B cell (primary cell): ENCODE measurements around the gene CGB8. TPM values are rescaled to one million over a fixed set of nuclear protein-coding genes. Genes with fewer than 3 reads are reported as not detected.

Experiments used
- ATAC-seq: fragments of 200-7000 bp; cut with Tn5 transposase; one replicate; pipeline ENCODE4 v1.10.0; 2021; ENCODE audit warnings: low read depth, mild to moderate bottlenecking, moderate number of reproducible peaks, moderate library complexity
- CTCF ChIA-PET: fragments of 350-600 bp; sonication (Branson Sonifier 250); formaldehyde crosslinking; loops from one replicate; lab custom pipeline; 2021; ENCODE audit warnings: antibody characterized with exemption, inconsistent platforms; lab: Charles Lee
- POLR2A ChIA-PET: fragments of 350-600 bp; sonication (Branson Sonifier 250); formaldehyde crosslinking; loops from one replicate; lab custom pipeline; 2021; ENCODE audit warnings: antibody characterized with exemption; lab: Charles Lee
- DNase-seq: peaks from one replicate; pipeline ENCODE4 v3.0.0; 2013
- H2AFZ ChIP-seq: 2 replicates; pipeline ENCODE4 v1.6.1; 2012; ENCODE audit warnings: mild to moderate bottlenecking, low read depth, low read length; ENCODE audit not compliant: insufficient read depth, poor library complexity, severe bottlenecking
- H3K27ac ChIP-seq, 2 donors: 1 replicate in 1 of 2; 2 replicates in 1 of 2; pipeline ENCODE4 v1.5.1; 2012 to 2013; ENCODE audit warnings: low read length in 2 of 2, mild to moderate bottlenecking in 2 of 2, moderate library complexity in 1 of 2
- H3K27me3 ChIP-seq, 4 experiments: fragments of 200-600 bp in 1 of 4; sonication (generic) in 1 of 4; replicated peaks in 1 of 4; 1 replicate in 2 of 4; 2 replicates in 2 of 4; pipeline versions ENCODE4 v1.6.1 to v1.7.0; 2013 to 2016; ENCODE audit warnings: low read length in 3 of 4, mild to moderate bottlenecking in 2 of 4, mixed read lengths in 1 of 4, moderate library complexity in 1 of 4; ENCODE audit not compliant: insufficient read depth in 4 of 4, control insufficient read depth in 3 of 4; ENCODE audit errors: control extremely low read depth in 1 of 4
- H3K36me3 ChIP-seq, 2 experiments: replicated peaks in 1 of 2; 1 replicate in 1 of 2; 2 replicates in 1 of 2; pipeline versions ENCODE4 v1.6.1 to v1.7.1; 2013; ENCODE audit warnings: low read length in 1 of 2; ENCODE audit not compliant: insufficient read depth in 2 of 2, control insufficient read depth in 1 of 2; ENCODE audit errors: control extremely low read depth in 1 of 2, extremely low read depth in 1 of 2
- H3K4me1 ChIP-seq, 2 donors: fragments of 200-600 bp in 1 of 2; sonication (generic) in 1 of 2; 1 replicate in 1 of 2; 2 replicates in 1 of 2; pipeline versions ENCODE4 v1.5.1 to v1.6.1; 2013 to 2017; ENCODE audit warnings: low read length in 2 of 2; ENCODE audit not compliant: control insufficient read depth in 2 of 2, insufficient read depth in 2 of 2
- H3K4me2 ChIP-seq: replicated peaks from 2 replicates; pipeline ENCODE3; 2012; ENCODE audit warnings: mild to moderate bottlenecking, low read depth, low read length; ENCODE audit not compliant: poor library complexity, severe bottlenecking
- H3K4me3 ChIP-seq, 5 experiments: fragments of 200-600 bp in 1 of 5; sonication (generic) in 1 of 5; 1 replicate in 3 of 5; 2 replicates in 2 of 5; pipeline versions ENCODE4 v1.5.1 to v1.7.0; 2011 to 2016; ENCODE audit warnings: low read length in 4 of 5, mild to moderate bottlenecking in 4 of 5, low read depth in 2 of 5, control low read depth in 1 of 5, moderate library complexity in 1 of 5; ENCODE audit not compliant: insufficient read depth in 1 of 5; ENCODE audit errors: control extremely low read depth in 1 of 5, extremely low read depth in 1 of 5
- H3K79me2 ChIP-seq: fragments of 200-600 bp; sonication (generic); one replicate; pipeline ENCODE4 v1.6.0; 2016; ENCODE audit warnings: low read length; ENCODE audit not compliant: control insufficient read depth, insufficient read depth
- H3K9ac ChIP-seq: fragments of 200-600 bp; sonication (generic); 2 replicates; pipeline ENCODE4 v1.6.1; 2017; ENCODE audit warnings: mild to moderate bottlenecking, low read length, moderate library complexity
- H3K9me3 ChIP-seq, 3 donors: one replicate each; pipeline versions ENCODE4 v1.6.1 to v1.7.1; 2013; ENCODE audit warnings: low read length in 2 of 3; ENCODE audit not compliant: control insufficient read depth in 2 of 3, insufficient read depth in 1 of 3; ENCODE audit errors: control extremely low read depth in 1 of 3
- H4K20me1 ChIP-seq: 2 replicates; pipeline ENCODE4 v1.6.0; 2012; ENCODE audit warnings: mild to moderate bottlenecking, low read length; ENCODE audit not compliant: insufficient read depth, control insufficient read depth, poor library complexity, severe bottlenecking
- H3K27ac Mint-ChIP-seq: one replicate; pipeline ENCODE4 v1.8.0; 2021; ENCODE audit warnings: mixed read lengths
- H3K27me3 Mint-ChIP-seq: one replicate; pipeline ENCODE4 v1.8.0; 2021; ENCODE audit warnings: mixed read lengths
- H3K4me1 Mint-ChIP-seq: one replicate; pipeline ENCODE4 v1.8.0; 2021; ENCODE audit warnings: mixed read lengths
- H3K4me3 Mint-ChIP-seq: one replicate; pipeline ENCODE4 v1.8.0; 2021; ENCODE audit warnings: mixed read lengths
- H3K9me3 Mint-ChIP-seq: one replicate; pipeline ENCODE4 v1.8.0; 2022; ENCODE audit warnings: mixed read lengths; ENCODE audit not compliant: insufficient read depth
- EZH2 ChIP-seq: IDR thresholded peaks from 2 replicates; pipeline ENCODE4 v1.6.1; 2012; ENCODE audit warnings: borderline replicate concordance, low read depth, mild to moderate bottlenecking, moderate library complexity, low read length; ENCODE audit not compliant: insufficient read depth, poor library complexity, severe bottlenecking
- WGBS: methylation state at CpG from one replicate; pipeline ENCODE4 v1.1.5; 2013; ENCODE audit warnings: missing lambda C conversion rate; ENCODE audit not compliant: insufficient coverage; 5-methylcytosine and 5-hydroxymethylcytosine counted together
- intact Hi-C: fragments of 100-400 bp; cut with micrococcal nuclease; formaldehyde crosslinking; loops from one replicate; pipeline ENCODE4 v1.10.0; 2022
- polyA plus RNA-seq: library from polyadenylated mRNA; depleted of rRNA; stranded (reverse); fragments of >200 nt; gene quantifications from 2 replicates; pipeline ENCODE4 v1.2.3, GENCODE V29; 2012
- total RNA-seq, 2 donors: library from RNA; stranded (reverse); fragments of 120-200 nt in 1 of 2; gene quantifications; 1 replicate in 1 of 2; 2 replicates in 1 of 2; pipeline versions ENCODE4 v1.2.3 to v1.2.4, GENCODE V29; 2013 to 2022
- TF ChIP-seq, protein P1 (sequence below): fragments of 200-600 bp; IDR thresholded peaks from one replicate; pipeline ENCODE4 v1.8.0; 2022; ENCODE audit warnings: antibody characterized with exemption, mild to moderate bottlenecking

CGB8 gene
- total and polyA plus RNA-seq, 2 donors (not counting 1 experiment from before 2014, with no cell fraction given) = not detected

DNA sequence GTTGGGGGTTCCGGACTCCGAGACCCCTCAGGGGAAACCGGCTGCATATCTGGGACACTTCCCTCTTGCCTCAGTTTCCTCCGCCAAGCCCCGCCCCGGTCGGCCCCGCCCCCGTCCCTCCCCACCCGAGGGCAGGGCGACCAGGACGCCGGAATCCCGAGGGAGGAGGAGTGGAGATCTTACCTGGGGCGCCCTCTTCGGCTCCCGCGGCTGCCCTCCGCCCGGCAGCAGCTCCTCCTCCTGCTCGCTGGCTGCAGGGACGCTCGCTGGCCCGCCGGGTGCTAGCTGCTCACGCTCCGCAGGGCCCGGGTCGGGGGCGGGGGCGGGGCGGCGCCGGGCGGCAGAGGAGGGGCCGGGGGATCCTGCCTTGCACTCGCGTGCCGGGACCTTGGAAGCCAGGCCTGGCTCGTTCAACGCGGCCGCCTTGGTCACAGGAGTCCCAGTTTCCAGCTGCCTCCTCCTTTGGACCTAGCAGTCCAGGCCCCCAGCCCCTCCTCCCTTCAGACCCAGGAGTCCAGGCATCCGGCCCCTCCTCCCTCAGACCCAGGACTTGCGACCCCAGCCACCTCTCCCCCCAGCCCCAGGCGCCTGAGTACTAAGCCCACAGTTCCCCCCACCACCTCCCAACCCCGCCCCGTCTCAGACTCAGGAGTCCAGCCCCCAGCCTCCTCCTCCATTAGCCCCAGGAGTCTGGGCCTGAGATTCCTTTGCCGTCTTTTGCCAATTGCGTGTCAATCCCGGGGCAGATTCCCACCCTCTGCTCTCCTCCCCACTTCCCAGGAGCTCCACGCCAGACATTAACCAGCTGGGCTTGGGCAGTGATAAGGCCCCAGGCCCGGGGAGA lies 16.1 kb upstream of the CGB8 start, which contains the start of gene NTF4:
NTF4 (minus strand) TSS at position 51 of the 844 bp plus-strand sequence. CDS start 2,821 bp downstream, outside the sequence.
- DNase-seq = no peak
- WGBS = 8% methylated on average over 49 of the region's 53 CpGs
- Histone ChIP-seq H3K4me2 (peak within 1 kb of the TSS; percentile 49), H3K27ac (no peak within 1 kb of the TSS), H2AFZ (peak within 1 kb of the TSS; percentile 28), H3K4me1 (peaks cover 0 to 5% of the 10 kb centered on the region in 2 donors), H3K79me2 (no peaks in the 10 kb centered on the region), H3K4me3 (no peak within 1 kb of the TSS), H3K9ac (no peak within 1 kb of the TSS), H3K9me3 (peaks cover 0 to 10% (median 0%) of the 10 kb centered on the region in 3 donors), H3K36me3 (no peaks in the 10 kb centered on the region), H4K20me1 (no peaks in the 10 kb centered on the region), H3K27me3 (peaks cover 0 to 58% (median 23%) of the 10 kb centered on the region in 4 experiments)
- Mint-ChIP-seq H3K27ac (no peak within 1 kb of the TSS), H3K9me3 (peaks cover 1% of the 10 kb centered on the region), H3K4me1 (peaks cover 4% of the 10 kb centered on the region), H3K4me3 (no peak within 1 kb of the TSS), H3K27me3 (peaks cover 51% of the 10 kb centered on the region)
- ATAC-seq = no peak
- ChIA-PET CTCF (no interaction called here), POLR2A (no interaction called here)
- intact Hi-C loops = no loop called here
- TF ChIP-seq, protein P1, sequence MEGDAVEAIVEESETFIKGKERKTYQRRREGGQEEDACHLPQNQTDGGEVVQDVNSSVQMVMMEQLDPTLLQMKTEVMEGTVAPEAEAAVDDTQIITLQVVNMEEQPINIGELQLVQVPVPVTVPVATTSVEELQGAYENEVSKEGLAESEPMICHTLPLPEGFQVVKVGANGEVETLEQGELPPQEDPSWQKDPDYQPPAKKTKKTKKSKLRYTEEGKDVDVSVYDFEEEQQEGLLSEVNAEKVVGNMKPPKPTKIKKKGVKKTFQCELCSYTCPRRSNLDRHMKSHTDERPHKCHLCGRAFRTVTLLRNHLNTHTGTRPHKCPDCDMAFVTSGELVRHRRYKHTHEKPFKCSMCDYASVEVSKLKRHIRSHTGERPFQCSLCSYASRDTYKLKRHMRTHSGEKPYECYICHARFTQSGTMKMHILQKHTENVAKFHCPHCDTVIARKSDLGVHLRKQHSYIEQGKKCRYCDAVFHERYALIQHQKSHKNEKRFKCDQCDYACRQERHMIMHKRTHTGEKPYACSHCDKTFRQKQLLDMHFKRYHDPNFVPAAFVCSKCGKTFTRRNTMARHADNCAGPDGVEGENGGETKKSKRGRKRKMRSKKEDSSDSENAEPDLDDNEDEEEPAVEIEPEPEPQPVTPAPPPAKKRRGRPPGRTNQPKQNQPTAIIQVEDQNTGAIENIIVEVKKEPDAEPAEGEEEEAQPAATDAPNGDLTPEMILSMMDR = no peak
- no peak for TF ChIP-seq EZH2

DNA sequence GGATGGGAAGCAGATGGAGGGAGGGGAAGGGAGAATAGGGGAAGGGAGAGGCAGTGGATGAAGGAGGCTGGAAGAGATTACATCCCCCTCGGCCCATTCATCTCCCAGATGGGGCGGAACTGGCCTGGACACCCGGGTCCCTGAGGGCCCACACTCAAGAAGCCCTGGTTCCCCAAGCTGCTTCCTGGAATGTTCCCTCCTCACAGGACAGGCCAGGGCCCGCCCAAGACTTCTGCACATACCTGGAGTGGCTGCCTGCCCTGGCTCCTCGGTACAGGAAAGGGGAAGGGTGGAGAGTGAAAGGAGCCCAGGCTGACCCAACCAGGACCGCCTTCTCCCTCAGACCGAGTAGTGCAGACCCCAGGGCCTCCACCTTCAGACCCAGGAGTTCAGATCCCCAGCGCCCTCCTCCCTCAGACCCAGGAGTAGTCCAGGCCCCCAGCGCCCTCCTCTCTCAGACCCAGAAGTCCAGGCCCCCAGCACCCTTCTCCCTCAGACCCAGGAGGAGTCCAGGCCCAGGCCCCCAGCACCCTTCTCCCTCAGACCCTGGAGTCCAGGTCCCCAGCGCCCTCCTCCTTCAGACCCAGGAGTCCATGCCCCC lies 15.2 kb upstream of the CGB8 start:
- no peak overlapping the region for H3K4me3 Mint-ChIP-seq
- no peaks in the 10 kb centered on the region for H3K36me3 ChIP-seq
- H3K4me1 ChIP-seq = peaks cover 0 to 5% of the 10 kb centered on the region in 2 donors
- H3K4me2 ChIP-seq = peak overlapping the region; percentile 49
- H3K79me2 ChIP-seq = no peaks in the 10 kb centered on the region
- H4K20me1 ChIP-seq = no peaks in the 10 kb centered on the region
- no peaks in the 10 kb centered on the region for H3K9me3 Mint-ChIP-seq
- peaks cover 0 to 58% (median 20%) of the 10 kb centered on the region in 4 experiments for H3K27me3 ChIP-seq
- POLR2A ChIA-PET = interaction anchor here (0.5 kb wide), 1 partner anchor 636 kb away, joined by 3 read pairs; no protein-coding TSS in a partner anchor
- H2AFZ ChIP-seq = no peak overlapping the region
- ATAC-seq = no peak
- H3K9ac ChIP-seq = no peak overlapping the region
- H3K27ac Mint-ChIP-seq = no peak overlapping the region
- WGBS = 61% methylated on average over 5 of the region's 10 CpGs
- no peak overlapping the region for H3K27ac ChIP-seq
- intact Hi-C loops = no loop called here
- TF ChIP-seq EZH2 = no peak
- TF ChIP-seq, protein P1 = no peak
- peaks cover 4% of the 10 kb centered on the region for H3K4me1 Mint-ChIP-seq
- peaks cover 47% of the 10 kb centered on the region for H3K27me3 Mint-ChIP-seq
- no peak overlapping the region for H3K4me3 ChIP-seq
- peaks cover 0 to 9% (median 0%) of the 10 kb centered on the region in 3 donors for H3K9me3 ChIP-seq
- DNase-seq = no peak
- CTCF ChIA-PET = no interaction called here
